GM19035 (cell line): Measurements from ENCODE around the gene PAK1IP1.
"Not testable (repeated sequence)": the region's sequence is repeated elsewhere in the genome, so short reads cannot be mapped to it uniquely, and the experiment has no call there.

Source experiments
- ATAC-seq: cut with Tn5 transposase; IDR thresholded peaks from one replicate; pipeline ENCODE4 v1.9.1; 2021; ENCODE audit not compliant: unreplicated experiment

The PAK1IP1 gene

GRCh38 chr6:10690651-10691445 lies 3.9 kb upstream of the PAK1IP1 start:
- ATAC-seq: no peak

DNA sequence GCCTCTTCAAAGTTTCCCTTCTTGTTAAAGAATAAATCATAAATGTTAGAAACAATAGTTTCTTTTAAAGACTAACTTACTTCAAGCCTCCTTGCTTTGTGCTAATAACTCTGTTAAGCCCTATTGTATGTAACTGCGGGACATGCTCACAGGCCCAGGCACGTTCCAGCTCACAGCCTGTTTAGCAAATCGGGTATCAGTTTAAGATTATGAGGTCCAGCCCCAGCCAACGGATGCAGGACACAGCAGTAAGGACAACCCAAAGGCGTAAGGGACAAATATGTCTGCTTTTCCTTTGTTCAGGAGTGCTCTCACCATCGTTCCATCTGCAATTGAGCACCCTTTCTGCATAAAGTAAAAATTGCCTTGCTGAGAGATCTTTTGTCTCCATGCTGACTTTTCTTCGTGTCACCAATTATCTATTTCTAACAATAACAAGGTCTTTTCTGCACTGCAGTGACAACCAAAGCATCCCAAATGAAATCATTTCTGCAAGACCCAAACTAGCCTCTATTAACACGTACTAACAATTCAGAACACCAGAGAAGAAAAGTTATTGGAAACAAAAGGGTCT lies 1.7 kb upstream of the PAK1IP1 start:
- ATAC-seq: no peak

- ATAC-seq: no peak
These were observed 400 bp downstream of the PAK1IP1 start for GRCh38 chr6:10695086-10695657.

DNA sequence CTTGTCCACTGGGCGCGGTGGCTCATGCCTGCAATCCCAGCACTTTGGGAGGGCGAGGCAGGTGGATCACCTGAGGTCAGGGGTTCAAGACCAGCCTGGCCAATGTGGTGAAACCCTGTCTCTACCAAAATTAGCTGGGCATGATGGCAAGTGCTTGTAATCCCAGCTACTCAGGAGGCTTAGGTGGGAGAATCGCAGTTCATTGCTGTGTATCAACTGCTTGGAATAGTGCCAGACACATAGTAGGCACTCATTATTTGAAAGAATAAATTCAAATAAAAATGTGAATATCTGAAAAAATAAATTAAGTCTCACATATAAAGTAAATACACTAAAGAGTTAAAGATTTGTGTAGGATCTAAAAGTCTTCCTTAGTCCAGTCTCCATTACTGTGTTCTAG lies 1.9 kb downstream of the PAK1IP1 start:
- no peak for ATAC-seq

DNA sequence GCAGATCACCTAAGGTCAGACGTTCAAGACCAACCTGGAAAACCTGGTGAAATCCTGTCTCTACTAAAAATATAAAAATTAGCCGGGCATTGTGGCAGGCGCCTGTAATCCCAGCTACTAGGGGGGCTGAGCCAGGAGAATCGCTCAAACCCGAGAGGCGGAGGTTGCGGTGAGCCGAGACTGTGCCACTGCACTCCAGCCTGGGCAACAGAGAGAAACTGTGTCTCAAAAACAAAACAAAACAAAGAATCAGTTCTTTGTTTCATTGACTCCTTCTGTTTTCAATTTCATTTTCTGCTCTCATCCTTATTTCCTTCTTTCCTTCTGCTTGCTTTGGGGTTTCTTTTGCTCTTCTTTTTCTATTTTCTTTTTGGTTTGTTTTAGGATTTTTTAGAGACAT lies 19.2 kb downstream of the PAK1IP1 start:
- no peak for ATAC-seq

- ATAC-seq: no peak
These were observed 24.7 kb downstream of the PAK1IP1 start for GRCh38 chr6:10719296-10719963.

DNA sequence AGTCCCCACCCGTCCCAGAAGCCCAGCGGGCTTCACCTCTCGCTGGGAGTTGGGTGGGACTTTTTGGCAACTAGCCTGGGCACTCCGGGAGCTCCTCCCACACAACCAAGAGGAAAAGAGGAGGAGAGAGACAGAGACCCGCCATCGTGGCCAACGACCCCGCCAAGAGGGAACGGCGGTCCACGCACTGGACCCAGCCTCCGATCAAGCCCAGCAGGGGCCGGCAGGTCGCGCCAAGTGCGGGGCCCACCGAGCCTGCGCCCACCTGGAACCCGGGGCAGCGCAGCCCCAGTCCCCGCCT lies 25.1 kb downstream of the PAK1IP1 start:
- no peak for ATAC-seq

- no peak for ATAC-seq
These were observed 25.6 kb downstream of the PAK1IP1 start for GRCh38 chr6:10720265-10720959.

DNA sequence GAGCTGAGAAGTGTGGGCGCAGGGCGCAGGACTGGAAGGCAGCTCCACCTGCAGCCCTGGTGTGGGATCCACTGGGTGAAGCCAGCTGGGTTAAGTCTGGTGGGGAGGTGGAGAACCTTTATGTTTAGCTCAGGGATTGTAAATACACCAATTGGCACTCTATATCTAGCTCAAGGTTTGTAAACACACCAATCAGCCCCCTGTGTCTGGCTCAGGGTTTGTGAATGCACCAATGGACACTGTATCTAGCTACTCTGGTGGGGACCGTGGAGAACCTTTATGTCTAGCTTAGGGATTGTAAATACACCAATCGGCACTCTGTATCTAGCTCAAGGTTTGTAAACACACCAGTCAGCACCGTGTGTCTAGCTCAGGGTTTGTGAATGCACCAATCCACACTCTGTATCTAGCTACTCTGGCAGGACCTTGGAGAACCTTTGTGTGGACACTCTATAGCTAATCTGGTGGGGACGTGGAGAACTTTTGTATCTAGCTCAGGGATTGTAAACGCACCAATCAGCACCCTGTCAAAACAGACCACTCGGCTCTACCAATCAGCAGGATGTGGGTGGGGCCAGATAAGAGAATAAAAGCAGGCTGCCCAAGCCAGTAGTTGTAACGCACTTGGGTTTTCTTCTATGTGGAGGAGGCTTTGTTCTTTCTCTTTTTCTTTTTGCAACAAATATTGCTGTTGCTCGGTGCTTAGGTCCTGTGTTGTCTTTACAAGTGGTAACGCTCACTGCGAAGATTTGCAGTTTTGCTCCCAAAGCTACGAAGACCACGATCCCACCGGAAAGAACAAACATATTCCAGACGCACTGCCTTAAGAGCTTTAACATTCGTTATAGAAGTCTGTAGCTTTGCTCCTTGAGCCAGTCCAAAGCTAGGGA lies 26.4 kb downstream of the PAK1IP1 start:
- not testable (repeated sequence) for ATAC-seq

DNA sequence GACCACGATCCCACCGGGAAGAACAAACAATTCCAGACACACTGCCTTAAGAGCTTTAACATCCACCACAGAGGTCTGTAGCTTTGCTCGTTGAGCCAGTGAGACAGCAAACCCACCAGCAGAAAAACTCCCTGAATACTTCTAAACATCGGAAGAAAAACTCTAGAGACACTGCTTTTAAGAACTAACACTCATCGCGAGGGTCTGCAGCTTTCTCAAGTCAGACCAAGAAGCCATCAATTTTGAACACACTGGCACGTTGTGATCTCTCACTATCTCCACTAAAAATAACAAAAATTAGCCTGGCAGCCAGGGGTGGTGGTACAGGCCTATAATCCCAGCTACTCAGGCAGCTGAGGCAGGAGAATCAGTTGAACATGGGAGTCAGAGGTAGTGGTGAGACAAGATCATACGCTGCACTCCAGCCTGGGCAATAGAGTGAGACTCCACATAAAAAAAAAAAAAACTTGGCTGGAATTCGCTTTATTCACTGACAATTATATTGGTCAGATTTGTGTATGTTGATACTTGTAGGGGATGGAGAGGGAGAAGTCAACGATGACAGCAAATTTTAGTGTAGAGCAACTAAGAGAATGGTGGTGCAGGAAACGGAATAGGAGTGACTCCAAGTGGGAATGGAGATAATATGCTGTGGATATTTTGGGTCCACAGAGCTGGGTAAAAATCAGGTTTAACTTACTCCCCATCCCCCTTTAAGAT lies 27.2 kb downstream of the PAK1IP1 start:
- ATAC-seq: no peak

DNA sequence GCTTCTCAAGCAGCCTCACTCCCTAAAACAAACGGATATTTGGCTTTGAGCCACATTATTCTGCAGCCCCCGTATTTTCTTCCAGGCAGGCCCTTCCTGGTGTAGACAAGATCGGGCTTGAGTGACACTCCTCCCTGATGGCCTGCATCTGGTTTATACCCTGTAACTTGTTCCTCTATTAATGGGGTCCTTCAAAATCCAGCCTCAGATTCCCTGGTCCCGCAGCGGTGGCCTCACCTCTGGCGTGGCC lies 27.7 kb downstream of the PAK1IP1 start:
- ATAC-seq: no peak

DNA sequence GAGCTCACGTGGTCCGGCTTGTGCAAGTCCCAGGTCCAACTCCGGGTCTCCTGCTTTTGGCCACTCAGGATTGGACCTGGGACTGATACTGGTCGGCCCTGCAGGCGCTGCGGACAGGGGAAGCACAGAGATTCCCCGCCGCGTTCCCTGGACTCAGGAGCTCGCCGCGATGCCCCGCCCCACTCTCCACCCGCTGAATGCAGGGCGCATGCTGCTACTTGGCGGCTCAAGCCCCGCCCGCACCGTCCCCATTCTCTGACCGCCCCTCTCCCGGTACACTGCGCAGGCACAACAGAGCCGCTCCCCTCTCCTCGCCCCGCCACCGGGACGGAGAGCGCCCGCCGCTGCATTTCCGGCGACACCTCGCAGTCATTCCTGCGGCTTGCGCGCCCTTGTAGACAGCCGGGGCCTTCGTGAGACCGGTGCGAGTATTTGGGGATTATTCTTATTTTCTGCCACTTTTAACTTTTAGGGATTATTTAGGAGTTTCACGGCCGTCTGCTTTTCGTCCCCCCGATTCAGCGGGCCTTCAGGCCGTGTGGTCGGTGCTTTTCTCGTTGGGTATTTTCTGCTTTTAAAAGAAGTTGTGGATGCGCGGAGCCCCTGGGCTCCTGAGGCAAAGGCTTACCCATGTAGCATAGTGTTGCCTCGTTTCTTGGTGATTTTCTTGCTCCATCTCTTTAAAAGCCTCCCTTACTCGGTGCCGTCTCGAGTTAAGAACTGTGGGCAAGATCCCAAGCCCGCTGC lies 28.2 kb downstream of the PAK1IP1 start, which contains the start of gene TMEM14C:
TSS of gene TMEM14C (plus strand) at position 251 of the 747 bp plus-strand sequence. CDS start 1,544 bp downstream, outside the sequence.
- ATAC-seq: peak; percentile 98

DNA sequence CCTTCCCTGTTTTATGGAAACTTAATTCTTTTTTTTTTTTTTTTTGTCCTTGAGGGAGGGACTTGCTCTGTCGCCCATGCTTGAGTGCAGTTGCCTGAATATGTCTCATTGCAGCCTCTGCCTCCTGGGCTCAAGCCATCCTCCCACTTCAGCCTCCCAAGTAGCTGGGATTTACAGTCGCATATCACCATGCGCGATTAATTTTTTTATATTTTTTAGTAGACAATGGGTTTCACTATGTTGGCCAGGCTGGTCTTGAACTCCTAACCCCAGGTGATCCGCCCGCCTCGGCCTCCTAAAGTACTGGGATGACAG lies 28.8 kb downstream of the PAK1IP1 start:
- ATAC-seq: no peak

DNA sequence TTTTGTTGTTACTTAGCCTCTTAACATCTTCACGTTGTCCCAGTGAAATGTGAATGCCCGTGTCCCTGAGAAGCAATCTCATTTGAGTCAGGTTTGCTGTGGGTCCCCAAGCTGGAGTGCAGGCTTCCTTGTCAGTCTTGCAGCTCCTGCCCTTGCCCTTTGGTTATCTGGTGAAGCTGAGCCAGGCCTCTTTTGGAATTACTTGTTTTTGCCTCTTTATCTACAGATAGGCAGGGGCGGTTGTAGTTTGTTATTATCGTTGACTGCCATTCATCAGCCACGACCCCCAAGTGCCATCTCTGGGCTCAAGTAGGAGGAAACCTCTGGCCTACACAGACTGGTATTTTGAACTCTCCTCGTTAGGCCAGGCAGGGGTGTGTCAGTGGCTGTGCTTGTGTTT lies 30.3 kb downstream of the PAK1IP1 start:
- ATAC-seq: no peak

- no peak for ATAC-seq
These were observed 30.9 kb downstream of the PAK1IP1 start for GRCh38 chr6:10725716-10726115.

GRCh38 chr6:10730254-10730653 lies 35.5 kb downstream of the PAK1IP1 start:
- ATAC-seq: no peak

- ATAC-seq: no peak
These were observed 38.5 kb downstream of the PAK1IP1 start for GRCh38 chr6:10733151-10733715.

DNA sequence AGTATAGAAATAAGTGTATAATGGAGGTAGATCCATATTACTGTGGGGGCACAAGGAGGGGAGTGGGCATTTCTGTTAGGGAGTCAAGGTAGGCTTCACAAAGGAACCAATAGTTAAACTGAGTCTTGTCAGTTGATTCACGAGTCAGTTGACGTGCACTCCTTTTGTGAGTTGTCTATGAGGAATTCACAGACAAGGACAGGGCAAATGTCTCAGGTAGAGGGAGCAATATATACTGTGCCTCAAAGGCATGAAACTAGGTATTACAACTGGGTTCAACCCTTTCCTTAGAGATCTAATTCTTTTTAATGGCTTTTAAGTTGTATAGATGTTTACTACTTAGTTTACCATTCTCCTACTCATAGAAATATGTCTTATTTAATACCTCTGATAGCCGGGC lies 39.1 kb downstream of the PAK1IP1 start:
- ATAC-seq: no peak

- no peak for ATAC-seq
These were observed 42.0 kb downstream of the PAK1IP1 start for GRCh38 chr6:10736731-10737130.
